Activated T-helper 17 cell treated with anti-CD3 and anti-CD28 coated beads, Interleukin-2, amount 50 U/mL, for 72 hours (primary cell): ENCODE data around the gene UCKL1. TPM values are rescaled to one million over a fixed set of nuclear protein-coding genes. Genes with fewer than 3 reads are reported as not detected.

Source experiments
- ATAC-seq: fragments of 150-1000 bp; cut with Tn5 transposase; replicated peaks from 2 replicates; pipeline ENCODE4 v1.10.0; 2021; ENCODE audit warnings: mild to moderate bottlenecking, moderate library complexity
- H3K27ac Mint-ChIP-seq: one replicate; pipeline ENCODE4 v1.8.0; 2022; ENCODE audit warnings: mixed read lengths
- H3K27me3 Mint-ChIP-seq: one replicate; pipeline ENCODE4 v1.8.0; 2022; ENCODE audit warnings: mixed read lengths
- H3K36me3 Mint-ChIP-seq: one replicate; pipeline ENCODE4 v1.8.0; 2022; ENCODE audit warnings: low read depth, mild to moderate bottlenecking, mixed read lengths
- H3K4me1 Mint-ChIP-seq: one replicate; pipeline ENCODE4 v1.8.0; 2022; ENCODE audit warnings: mixed read lengths
- H3K4me3 Mint-ChIP-seq: one replicate; pipeline ENCODE4 v1.8.0; 2022; ENCODE audit warnings: mild to moderate bottlenecking, mixed read lengths
- H3K9me3 Mint-ChIP-seq: one replicate; pipeline ENCODE4 v1.8.0; 2022; ENCODE audit warnings: mixed read lengths
- total RNA-seq, 2 donors: library from RNA; stranded (reverse); gene quantifications; one replicate each; pipeline ENCODE4 v1.2.3, GENCODE V29; 2022

UCKL1 gene
- total RNA-seq, 2 donors from 2014 or later = 27.5 to 36.2 TPM

- peak; percentile 5 for ATAC-seq
- H3K27me3 Mint-ChIP-seq = no peaks in the 10 kb centered on the region
- peak overlapping the region; percentile 90 for H3K27ac Mint-ChIP-seq
- H3K4me3 Mint-ChIP-seq = peak overlapping the region; percentile 81
- no peaks in the 10 kb centered on the region for H3K9me3 Mint-ChIP-seq
- H3K4me1 Mint-ChIP-seq = peaks cover 12% of the 10 kb centered on the region
- peaks cover 8% of the 10 kb centered on the region for H3K36me3 Mint-ChIP-seq
Observed at GRCh38 chr20:63957690-63958441, 1.6 kb upstream of the UCKL1 start.

GRCh38 chr20:63957004-63957689 lies 931 bp upstream of the UCKL1 start:
- Mint-ChIP-seq H3K9me3 (no peaks in the 10 kb centered on the region), H3K36me3 (peaks cover 8% of the 10 kb centered on the region), H3K27me3 (no peaks in the 10 kb centered on the region), H3K27ac (peak overlapping the region; percentile 90), H3K4me3 (peak overlapping the region; percentile 81), H3K4me1 (peaks cover 12% of the 10 kb centered on the region)
- peak; percentile 69 for ATAC-seq

GRCh38 chr20:63956664-63957003 lies 418 bp upstream of the UCKL1 start:
- H3K4me1 Mint-ChIP-seq = peaks cover 12% of the 10 kb centered on the region
- peak overlapping the region; percentile 90 for H3K27ac Mint-ChIP-seq
- peak overlapping the region; percentile 81 for H3K4me3 Mint-ChIP-seq
- peaks cover 8% of the 10 kb centered on the region for H3K36me3 Mint-ChIP-seq
- no peaks in the 10 kb centered on the region for H3K27me3 Mint-ChIP-seq
- H3K9me3 Mint-ChIP-seq = no peaks in the 10 kb centered on the region
- peak; percentile 14 for ATAC-seq

- ATAC-seq = peak; percentile 11
- H3K4me1 Mint-ChIP-seq = peaks cover 12% of the 10 kb centered on the region
- no peak overlapping the region for H3K27ac Mint-ChIP-seq
- H3K4me3 Mint-ChIP-seq = peak overlapping the region; percentile 81
- peaks cover 8% of the 10 kb centered on the region for H3K36me3 Mint-ChIP-seq
- H3K27me3 Mint-ChIP-seq = no peaks in the 10 kb centered on the region
- H3K9me3 Mint-ChIP-seq = no peaks in the 10 kb centered on the region
Observed at GRCh38 chr20:63955281-63955826, 862 bp downstream of the UCKL1 start.

GRCh38 chr20:63953764-63954429 lies 2.3 kb downstream of the UCKL1 start:
- Mint-ChIP-seq H3K4me1 (peaks cover 14% of the 10 kb centered on the region), H3K27me3 (no peaks in the 10 kb centered on the region), H3K9me3 (no peaks in the 10 kb centered on the region), H3K27ac (peak overlapping the region; percentile 78), H3K36me3 (peaks cover 8% of the 10 kb centered on the region), H3K4me3 (peak overlapping the region; percentile 81)
- ATAC-seq = no peak

GRCh38 chr20:63952769-63953168 lies 3.4 kb downstream of the UCKL1 start:
- H3K4me1 Mint-ChIP-seq = peaks cover 25% of the 10 kb centered on the region
- H3K9me3 Mint-ChIP-seq = no peaks in the 10 kb centered on the region
- peak overlapping the region; percentile 81 for H3K4me3 Mint-ChIP-seq
- ATAC-seq = no peak
- H3K27ac Mint-ChIP-seq = no peak overlapping the region
- H3K36me3 Mint-ChIP-seq = peaks cover 13% of the 10 kb centered on the region
- no peaks in the 10 kb centered on the region for H3K27me3 Mint-ChIP-seq

- no peaks in the 10 kb centered on the region for H3K9me3 Mint-ChIP-seq
- H3K4me1 Mint-ChIP-seq = peaks cover 28% of the 10 kb centered on the region
- H3K27ac Mint-ChIP-seq = no peak overlapping the region
- H3K4me3 Mint-ChIP-seq = no peak overlapping the region
- ATAC-seq = no peak
- peaks cover 13% of the 10 kb centered on the region for H3K36me3 Mint-ChIP-seq
- H3K27me3 Mint-ChIP-seq = no peaks in the 10 kb centered on the region
Observed at GRCh38 chr20:63952210-63952535, 4.0 kb downstream of the UCKL1 start.

GRCh38 chr20:63951398-63952209 lies 4.6 kb downstream of the UCKL1 start:
- peaks cover 33% of the 10 kb centered on the region for H3K4me1 Mint-ChIP-seq

GRCh38 chr20:63950701-63951397 lies 5.4 kb downstream of the UCKL1 start:
- no peaks in the 10 kb centered on the region for H3K27me3 Mint-ChIP-seq
- H3K27ac Mint-ChIP-seq = no peak overlapping the region
- H3K9me3 Mint-ChIP-seq = no peaks in the 10 kb centered on the region
- no peak overlapping the region for H3K4me3 Mint-ChIP-seq
- H3K36me3 Mint-ChIP-seq = peaks cover 15% of the 10 kb centered on the region
- no peak for ATAC-seq
- peaks cover 33% of the 10 kb centered on the region for H3K4me1 Mint-ChIP-seq

More at GRCh38 chr20:63951398-63952209, 4.6 kb downstream of the UCKL1 start:
- no peak overlapping the region for H3K4me3 Mint-ChIP-seq
- ATAC-seq = no peak
- no peaks in the 10 kb centered on the region for H3K27me3 Mint-ChIP-seq
- H3K36me3 Mint-ChIP-seq = peaks cover 13% of the 10 kb centered on the region
- H3K27ac Mint-ChIP-seq = no peak overlapping the region
- no peaks in the 10 kb centered on the region for H3K9me3 Mint-ChIP-seq

- Mint-ChIP-seq H3K36me3 (peaks cover 18% of the 10 kb centered on the region), H3K9me3 (no peaks in the 10 kb centered on the region), H3K4me1 (peaks cover 20% of the 10 kb centered on the region), H3K4me3 (peak overlapping the region; percentile 74), H3K27me3 (no peaks in the 10 kb centered on the region), H3K27ac (peak overlapping the region; percentile 87)
- peak; percentile 38 for ATAC-seq
Observed at GRCh38 chr20:63947638-63948456, 8.4 kb downstream of the UCKL1 start.

- H3K36me3 Mint-ChIP-seq = peaks cover 23% of the 10 kb centered on the region
- peaks cover 20% of the 10 kb centered on the region for H3K4me1 Mint-ChIP-seq
- H3K4me3 Mint-ChIP-seq = peak overlapping the region; percentile 74
- H3K27me3 Mint-ChIP-seq = no peaks in the 10 kb centered on the region
- H3K9me3 Mint-ChIP-seq = no peaks in the 10 kb centered on the region
- ATAC-seq = no peak
- H3K27ac Mint-ChIP-seq = peak overlapping the region; percentile 87
Observed at GRCh38 chr20:63946986-63947637, 9.1 kb downstream of the UCKL1 start.

GRCh38 chr20:63945921-63946920 lies 10.0 kb downstream of the UCKL1 start:
- H3K36me3 Mint-ChIP-seq = peaks cover 24% of the 10 kb centered on the region
- peak overlapping the region; percentile 87 for H3K27ac Mint-ChIP-seq
- H3K4me1 Mint-ChIP-seq = peaks cover 20% of the 10 kb centered on the region
- no peaks in the 10 kb centered on the region for H3K27me3 Mint-ChIP-seq
- H3K9me3 Mint-ChIP-seq = no peaks in the 10 kb centered on the region
- H3K4me3 Mint-ChIP-seq = peak overlapping the region; percentile 74
- no peak for ATAC-seq
